NT2/D1 (cell line): ENCODE data around the gene OMG.
"Not testable (repeated sequence)": the region's sequence is repeated elsewhere in the genome, so short reads cannot be mapped to it uniquely, and the experiment has no call there.

Source experiments
- YY1 ChIP-seq: IDR thresholded peaks from 2 replicates; pipeline ENCODE4 v1.6.1; 2011; ENCODE audit not compliant: insufficient read length, insufficient read depth
- ZNF274 ChIP-seq: IDR thresholded peaks from 2 replicates; pipeline ENCODE4 v1.6.1; 2011; ENCODE audit warnings: mild to moderate bottlenecking, low read depth, low read length

DNA sequence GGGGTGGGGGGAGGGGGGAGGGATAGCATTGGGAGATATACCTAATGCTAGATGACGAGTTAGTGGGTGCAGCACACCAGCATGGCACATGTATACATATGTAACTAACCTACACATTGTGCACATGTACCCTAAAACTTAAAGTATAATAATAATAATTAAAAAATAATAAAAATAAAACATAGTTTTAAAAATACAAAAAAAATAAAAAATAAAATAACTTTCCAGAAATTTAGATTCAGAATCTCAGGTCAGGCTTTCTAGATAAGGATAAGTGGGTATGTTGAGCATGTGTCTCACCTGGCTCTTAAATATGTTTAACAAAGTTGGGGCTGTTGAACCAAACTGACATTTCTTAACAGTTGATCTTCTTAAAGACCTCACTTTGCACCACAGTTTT lies 9.1 kb downstream of the OMG start:
- not testable (repeated sequence) for TF ChIP-seq YY1, ZNF274
